Measurements from ENCODE around the gene NRN1. TPM values are rescaled to one million over a fixed set of nuclear protein-coding genes. Genes with fewer than 3 reads are reported as not detected.
"Not testable (repeated sequence)": the region's sequence is repeated elsewhere in the genome, so short reads cannot be mapped to it uniquely, and the experiment has no call there.

Gene NRN1
- polyA plus RNA-seq, 1 donor = 3.6 TPM

GRCh38 chr6:5984150-5985089 is 22.3 kb downstream of the NRN1 start:
- DNase-seq = no peak

- DNase-seq = no peak
These were observed 25.3 kb downstream of the NRN1 start for GRCh38 chr6:5981126-5982026.

- no peak for DNase-seq
These were observed 26.9 kb downstream of the NRN1 start for GRCh38 chr6:5979650-5980420.

DNA sequence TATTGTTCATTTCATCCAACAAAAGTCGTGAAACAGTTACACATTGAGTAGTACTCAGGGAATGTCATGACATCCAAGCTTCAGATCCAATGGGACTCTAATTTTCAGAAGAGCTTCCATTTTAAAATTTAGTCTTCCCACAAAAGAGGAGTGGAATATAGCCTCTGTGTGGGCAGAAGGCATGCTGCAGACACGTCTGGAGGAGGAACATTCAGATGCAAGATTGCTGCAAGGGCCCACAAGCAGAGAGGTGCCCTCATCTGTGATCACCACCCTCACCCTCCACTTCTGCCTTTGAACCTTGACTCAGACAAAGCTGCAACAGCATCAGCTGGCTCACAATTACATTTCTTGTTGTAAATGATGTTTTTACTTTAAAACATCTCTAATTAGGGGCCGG is 29.9 kb downstream of the NRN1 start:
- DNase-seq = no peak

GRCh38 chr6:5968817-5969734 is 37.6 kb downstream of the NRN1 start:
- DNase-seq = no peak

GRCh38 chr6:5968036-5968435 is 38.7 kb downstream of the NRN1 start:
- not testable (repeated sequence) for DNase-seq

- no peak for DNase-seq
These were observed 39.1 kb downstream of the NRN1 start for GRCh38 chr6:5967594-5967993.

DNA sequence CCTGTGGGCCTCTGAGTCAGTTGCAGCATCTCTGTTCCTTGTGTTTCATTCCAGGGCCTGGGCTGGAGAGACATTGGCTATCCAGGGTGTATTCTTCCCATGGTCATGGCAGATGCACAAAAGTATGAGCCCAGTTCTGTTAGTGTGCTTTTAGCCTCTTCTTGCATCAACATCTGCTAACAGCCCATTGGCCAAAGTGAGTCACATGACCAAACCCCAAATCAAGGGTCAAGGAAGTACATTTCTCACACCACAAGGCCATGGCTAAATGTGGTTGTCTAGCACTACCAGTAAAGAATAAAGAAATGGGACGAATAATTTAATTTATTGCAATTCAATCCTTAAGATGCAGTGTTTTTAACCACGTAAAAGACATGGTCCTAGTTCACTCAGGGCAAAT is 43.9 kb downstream of the NRN1 start:
- DNase-seq = no peak

- no peak for DNase-seq
These were observed 44.9 kb downstream of the NRN1 start for GRCh38 chr6:5961836-5962235.

DNA sequence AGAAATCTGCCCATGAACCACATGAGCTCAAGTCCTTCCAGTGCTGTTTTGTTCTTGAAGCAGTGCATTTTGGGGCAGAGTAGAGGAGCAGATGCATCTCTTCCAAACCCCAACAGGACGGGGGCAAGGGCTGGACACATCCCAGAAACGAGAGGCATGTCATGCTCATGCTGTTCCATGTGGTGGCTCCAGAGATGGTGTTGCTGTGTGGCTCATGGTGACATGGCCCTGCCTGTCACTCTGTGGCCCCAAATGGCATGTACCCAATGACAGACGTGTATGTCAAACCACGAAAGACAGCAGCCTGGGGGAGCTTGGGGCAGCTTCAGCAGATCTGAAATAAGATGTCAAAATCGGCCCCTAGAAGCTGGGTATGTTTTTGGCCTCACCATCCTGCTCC is 46.3 kb downstream of the NRN1 start:
- no peak for DNase-seq

DNA sequence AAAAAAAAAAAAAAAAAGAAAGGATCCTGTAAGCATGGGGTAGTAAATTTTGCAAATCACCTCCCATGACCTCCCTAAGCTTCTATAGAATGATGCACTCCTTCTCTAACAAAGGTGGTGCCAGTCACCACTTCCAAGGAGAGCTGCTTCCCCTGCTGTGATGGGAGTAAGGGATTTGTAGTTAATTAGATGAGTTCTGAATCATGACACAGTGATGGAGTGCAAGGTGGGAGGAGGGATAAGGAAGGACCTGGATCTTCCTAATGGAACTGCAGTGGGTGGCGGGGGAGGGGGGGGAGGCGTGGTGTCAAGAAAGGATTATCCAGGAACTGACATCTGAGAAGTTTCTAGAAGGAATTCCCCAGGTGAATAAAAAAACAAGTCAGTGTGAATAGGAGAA is 47.8 kb downstream of the NRN1 start:
- peak; percentile 6 for DNase-seq

GRCh38 chr6:5956939-5957338 is 49.8 kb downstream of the NRN1 start:
- DNase-seq = no peak

DNA sequence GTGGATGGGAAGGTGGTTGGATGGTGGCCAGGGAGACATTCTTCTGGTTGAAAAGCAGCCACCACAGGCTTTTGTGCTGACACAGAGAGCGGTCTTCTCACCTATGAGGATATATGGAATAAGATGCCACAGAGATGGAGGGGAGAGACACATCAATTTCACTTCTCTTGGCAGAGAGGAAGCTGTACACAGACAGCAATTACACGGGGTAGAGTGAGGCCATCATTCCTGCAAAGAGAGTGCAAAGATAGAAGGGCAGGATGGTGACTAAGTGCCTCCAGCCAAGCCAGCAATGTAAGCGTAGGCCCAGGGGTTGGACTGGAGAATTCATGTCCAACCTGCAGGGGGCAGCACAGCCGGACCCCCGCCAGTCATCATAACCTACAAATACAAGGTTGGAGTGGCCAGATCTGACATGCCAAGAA is 56.4 kb downstream of the NRN1 start:
- no peak for DNase-seq
